Measurements from ENCODE around the gene EXOC6B. TPM values are rescaled to one million over a fixed set of nuclear protein-coding genes. Genes with fewer than 3 reads are reported as not detected.
A peak's percentile ranks its signal among the peaks of the same experiment; 100 is the strongest.

Gene EXOC6B
- total RNA-seq, 1 experiment from 2014 or later: 40.1 TPM

DNA sequence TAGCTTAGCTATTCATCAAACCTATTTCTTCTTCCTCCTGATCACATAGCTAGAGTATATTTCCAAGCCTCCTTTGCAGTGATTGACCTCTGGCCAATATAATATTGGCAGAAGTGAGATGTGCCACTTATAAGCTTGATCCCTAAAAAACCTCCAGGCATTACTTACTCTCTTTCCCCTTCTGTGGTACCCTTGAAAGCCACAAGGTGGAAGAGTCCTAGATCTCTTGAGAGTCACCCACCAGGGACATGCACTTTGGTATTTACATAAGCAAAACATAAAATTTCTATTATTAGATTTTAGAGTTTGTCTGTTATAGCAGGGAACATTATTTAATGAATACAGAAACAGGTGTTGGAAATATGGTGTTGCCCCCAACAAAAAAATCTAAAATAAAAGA is 112.0 kb downstream of the EXOC6B start:
- Histone ChIP-seq H3K23ac (ENCODE audit: insufficient read length, low read depth, low read length) (no peak overlapping the region), H3K79me1 (ENCODE audit: insufficient read depth, low read depth, low read length, poor library complexity, severe bottlenecking) (no peaks in the 10 kb centered on the region), H2BK12ac (ENCODE audit: insufficient read length, low read depth, low read length) (no peak overlapping the region), H3K27me3 (ENCODE audit: insufficient read depth, low read length) (no peaks in the 10 kb centered on the region), H3K79me2 (ENCODE audit: insufficient read depth, low read length) (no peaks in the 10 kb centered on the region), H3K23me2 (ENCODE audit: insufficient read length, low read depth, low read length, poor library complexity, severe bottlenecking) (no peaks in the 10 kb centered on the region), H3K4ac (ENCODE audit: low read depth, low read length) (no peak overlapping the region), H2AFZ (ENCODE audit: low read length) (no peak overlapping the region), H3K27ac (ENCODE audit: insufficient read length, low read depth, low read length) (no peak overlapping the region), H4K20me1 (ENCODE audit: control insufficient read depth, insufficient read depth, insufficient read length) (no peaks in the 10 kb centered on the region), H2AK5ac (ENCODE audit: insufficient read length, low read length) (no peak overlapping the region), H2BK20ac (ENCODE audit: low read depth, low read length, poor library complexity, severe bottlenecking) (no peak overlapping the region), H3K9me3 (ENCODE audit: control insufficient read depth, low read depth, low read length) (no peaks in the 10 kb centered on the region), H2BK5ac (ENCODE audit: insufficient read length, low read length) (no peak overlapping the region), H4K91ac (ENCODE audit: insufficient read length, low read depth, low read length) (no peak overlapping the region), H3K56ac (ENCODE audit: insufficient read length, low read depth, low read length) (no peak overlapping the region), H3K14ac (ENCODE audit: insufficient read depth, low read length) (no peak overlapping the region), H3K18ac (ENCODE audit: insufficient read length, low read depth, low read length) (no peak overlapping the region), H3K4me1 (ENCODE audit: insufficient read depth, low read length) (no peaks in the 10 kb centered on the region), H4K5ac (ENCODE audit: insufficient read length, low read depth, low read length) (no peak overlapping the region), H3K4me2 (ENCODE audit: insufficient read depth, insufficient read length, low read length) (no peak overlapping the region), H3K9ac (ENCODE audit: extremely low read depth, insufficient read length, low read length) (no peak overlapping the region), H2BK15ac (ENCODE audit: low read depth, low read length) (no peak overlapping the region), H2BK120ac (ENCODE audit: low read depth, low read length, poor library complexity, severe bottlenecking) (no peak overlapping the region), H3T11ph (ENCODE audit: low read length) (no peak overlapping the region), H4K8ac (replicated peaks; ENCODE audit: insufficient read length, low read depth, low read length) (no peak overlapping the region)
- TF ChIP-seq, protein P1, sequence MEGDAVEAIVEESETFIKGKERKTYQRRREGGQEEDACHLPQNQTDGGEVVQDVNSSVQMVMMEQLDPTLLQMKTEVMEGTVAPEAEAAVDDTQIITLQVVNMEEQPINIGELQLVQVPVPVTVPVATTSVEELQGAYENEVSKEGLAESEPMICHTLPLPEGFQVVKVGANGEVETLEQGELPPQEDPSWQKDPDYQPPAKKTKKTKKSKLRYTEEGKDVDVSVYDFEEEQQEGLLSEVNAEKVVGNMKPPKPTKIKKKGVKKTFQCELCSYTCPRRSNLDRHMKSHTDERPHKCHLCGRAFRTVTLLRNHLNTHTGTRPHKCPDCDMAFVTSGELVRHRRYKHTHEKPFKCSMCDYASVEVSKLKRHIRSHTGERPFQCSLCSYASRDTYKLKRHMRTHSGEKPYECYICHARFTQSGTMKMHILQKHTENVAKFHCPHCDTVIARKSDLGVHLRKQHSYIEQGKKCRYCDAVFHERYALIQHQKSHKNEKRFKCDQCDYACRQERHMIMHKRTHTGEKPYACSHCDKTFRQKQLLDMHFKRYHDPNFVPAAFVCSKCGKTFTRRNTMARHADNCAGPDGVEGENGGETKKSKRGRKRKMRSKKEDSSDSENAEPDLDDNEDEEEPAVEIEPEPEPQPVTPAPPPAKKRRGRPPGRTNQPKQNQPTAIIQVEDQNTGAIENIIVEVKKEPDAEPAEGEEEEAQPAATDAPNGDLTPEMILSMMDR (conservative IDR thresholded peaks at IDR 0.05): peak; percentile 55
- Mint-ChIP-seq H3K4me1 (peaks cover 4 to 7% of the 10 kb centered on the region in 2 experiments), H3K27me3 (ENCODE audit: low read depth) (no peaks in the 10 kb centered on the region), H3K9me3 (no peaks in the 10 kb centered on the region), H3K4me3 (no peak overlapping the region), H3K36me3 (ENCODE audit: insufficient read depth in 1 of 3, low read depth in 3 of 3) (peaks cover 0 to 8% (median 1%) of the 10 kb centered on the region in 3 experiments; a peak in 2 of 7 replicates), H3K27ac (no peak overlapping the region)
- DNase-seq: no peak
